Osteocyte (in vitro differentiated cells): ENCODE data around the gene SLC16A12. TPM values are rescaled to one million over a fixed set of nuclear protein-coding genes. Genes with fewer than 3 reads are reported as not detected.
A peak's percentile ranks its signal among the peaks of the same experiment; 100 is the strongest.

ENCODE experiments used
- DNase-seq: peaks from one replicate; pipeline ENCODE4 v3.0.0; 2021; ENCODE audit warnings: mixed read lengths; ENCODE audit not compliant: unreplicated experiment; ENCODE audit errors: extremely low spot score
- H3K27ac Mint-ChIP-seq: one replicate; pipeline ENCODE4 v1.8.0; 2021; ENCODE audit warnings: mild to moderate bottlenecking, mixed read lengths; ENCODE audit not compliant: unreplicated experiment
- H3K27me3 Mint-ChIP-seq: one replicate; pipeline ENCODE4 v1.8.0; 2021; ENCODE audit warnings: mixed read lengths; ENCODE audit not compliant: unreplicated experiment
- H3K36me3 Mint-ChIP-seq: one replicate; pipeline ENCODE4 v1.8.0; 2021; ENCODE audit warnings: mixed read lengths; ENCODE audit not compliant: unreplicated experiment
- H3K4me1 Mint-ChIP-seq: one replicate; pipeline ENCODE4 v1.8.0; 2021; ENCODE audit warnings: mixed read lengths; ENCODE audit not compliant: unreplicated experiment
- H3K4me3 Mint-ChIP-seq: one replicate; pipeline ENCODE4 v1.8.0; 2021; ENCODE audit warnings: mild to moderate bottlenecking, moderate library complexity, mixed read lengths; ENCODE audit not compliant: unreplicated experiment
- H3K9me3 Mint-ChIP-seq: one replicate; pipeline ENCODE4 v1.8.0; 2021; ENCODE audit warnings: mixed read lengths; ENCODE audit not compliant: unreplicated experiment
- CTCF ChIP-seq: fragments of 200-600 bp; sonication (generic); IDR thresholded peaks from 2 replicates; pipeline ENCODE4 v1.5.0; 2021; ENCODE audit warnings: antibody characterized with exemption, mild to moderate bottlenecking, moderate library complexity
- total RNA-seq: library from RNA; stranded (reverse); gene quantifications from 2 replicates; pipeline ENCODE4 v1.2.1, GENCODE V29; 2021

Gene SLC16A12
- total RNA-seq, 1 donor from 2014 or later: 8.4 TPM

DNA sequence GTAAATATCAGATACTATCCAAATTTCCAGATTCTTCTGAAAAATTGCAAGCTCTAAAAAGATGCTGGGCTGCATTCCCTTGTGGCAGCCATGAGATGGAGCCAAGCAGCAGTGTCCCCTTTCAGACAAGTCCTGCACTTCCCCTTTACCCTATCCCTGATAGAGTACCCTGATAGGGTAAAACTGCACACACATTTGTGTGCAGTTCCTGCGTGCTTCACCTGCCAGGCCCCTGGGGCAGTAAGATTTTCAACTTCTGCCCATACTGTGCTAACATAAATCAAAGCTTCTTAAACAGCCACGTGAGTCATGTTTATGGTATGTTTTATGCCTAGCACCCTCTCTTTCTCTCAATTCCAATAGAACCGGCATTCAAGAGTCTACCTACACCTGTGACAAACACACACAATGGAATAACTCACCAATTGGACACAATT is 68.8 kb downstream of the SLC16A12 start:
- no peak for DNase-seq
- peak overlapping the region; percentile 72 for H3K27ac Mint-ChIP-seq
- H3K4me1 Mint-ChIP-seq: peaks cover 47% of the 10 kb centered on the region
- TF ChIP-seq CTCF: peak; percentile 78
- no peak overlapping the region for H3K4me3 Mint-ChIP-seq
- H3K27me3 Mint-ChIP-seq: no peaks in the 10 kb centered on the region
- peaks cover 4% of the 10 kb centered on the region for H3K9me3 Mint-ChIP-seq
- H3K36me3 Mint-ChIP-seq: peaks cover 5% of the 10 kb centered on the region

DNA sequence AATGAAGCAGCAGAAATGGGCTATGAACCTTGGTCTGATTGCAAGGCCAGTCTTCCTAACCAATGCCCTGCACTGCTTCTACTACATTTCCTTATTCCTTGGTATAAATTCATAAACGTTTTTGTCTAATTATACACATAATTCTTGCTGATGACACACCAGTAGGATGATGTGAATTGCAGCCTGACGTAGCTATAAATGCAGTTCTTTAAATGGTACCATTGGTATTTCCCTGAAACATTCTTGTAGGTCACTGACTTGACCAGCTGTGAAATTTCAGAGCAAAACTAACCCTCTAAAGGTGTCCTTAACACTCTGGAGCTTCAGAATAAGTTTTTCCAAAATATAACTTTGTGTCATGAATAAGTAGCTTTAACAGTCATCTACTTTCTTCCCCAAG is 70.2 kb downstream of the SLC16A12 start:
- Mint-ChIP-seq H3K27me3 (no peaks in the 10 kb centered on the region), H3K9me3 (peaks cover 4% of the 10 kb centered on the region), H3K4me3 (no peak overlapping the region), H3K36me3 (peaks cover 12% of the 10 kb centered on the region), H3K27ac (no peak overlapping the region), H3K4me1 (peaks cover 33% of the 10 kb centered on the region)
- no peak for DNase-seq
- no peak for TF ChIP-seq CTCF

- no peaks in the 10 kb centered on the region for H3K27me3 Mint-ChIP-seq
- DNase-seq: no peak
- no peak for TF ChIP-seq CTCF
- H3K4me3 Mint-ChIP-seq: no peak overlapping the region
- H3K4me1 Mint-ChIP-seq: peaks cover 24% of the 10 kb centered on the region
- no peaks in the 10 kb centered on the region for H3K9me3 Mint-ChIP-seq
- no peak overlapping the region for H3K27ac Mint-ChIP-seq
- H3K36me3 Mint-ChIP-seq: peaks cover 12% of the 10 kb centered on the region
Measured at GRCh38 chr10:89463846-89464537, 71.4 kb downstream of the SLC16A12 start.

DNA sequence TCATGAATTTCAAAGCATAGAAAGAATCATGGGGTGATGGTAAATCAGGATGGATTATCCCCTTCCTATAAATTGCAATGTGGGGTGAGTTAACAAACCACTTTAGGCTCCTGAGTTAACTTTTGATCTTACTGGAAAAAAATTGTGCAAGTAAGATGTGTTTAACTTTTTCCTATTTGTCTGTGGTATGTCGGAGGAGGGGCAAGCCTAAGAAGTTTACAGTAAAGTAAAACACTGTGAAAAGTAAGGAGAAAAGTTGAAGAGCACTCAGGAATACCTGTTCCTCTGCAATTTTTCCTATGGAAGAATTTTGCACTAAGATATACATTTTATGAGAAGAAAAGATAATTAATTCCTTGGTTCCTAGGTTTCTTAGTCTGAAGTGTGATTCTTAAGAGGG is 76.6 kb downstream of the SLC16A12 start:
- no peaks in the 10 kb centered on the region for H3K27me3 Mint-ChIP-seq
- peaks cover 12% of the 10 kb centered on the region for H3K36me3 Mint-ChIP-seq
- DNase-seq: no peak
- peak overlapping the region; percentile 57 for H3K27ac Mint-ChIP-seq
- no peak for TF ChIP-seq CTCF
- H3K9me3 Mint-ChIP-seq: no peaks in the 10 kb centered on the region
- no peak overlapping the region for H3K4me3 Mint-ChIP-seq
- H3K4me1 Mint-ChIP-seq: peaks cover 24% of the 10 kb centered on the region

DNA sequence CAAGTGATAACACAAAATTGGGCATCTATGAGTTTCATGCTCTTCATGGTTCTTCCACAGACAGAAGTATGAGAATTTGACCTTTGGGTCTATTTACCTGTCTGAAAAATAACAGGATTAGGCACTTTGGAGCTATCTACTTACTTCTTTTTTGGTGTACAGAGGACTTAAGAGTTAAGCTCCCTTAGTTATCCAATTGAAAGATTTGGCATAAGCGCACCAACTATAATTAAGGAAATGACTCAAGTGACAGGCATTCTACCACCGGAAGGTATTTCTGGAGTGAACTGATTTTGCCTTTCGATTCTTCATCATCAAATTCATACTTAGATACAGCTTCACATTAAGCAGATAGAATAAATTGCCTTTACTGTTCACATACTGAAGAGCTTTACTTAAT is 77.1 kb downstream of the SLC16A12 start:
- Mint-ChIP-seq H3K27me3 (no peaks in the 10 kb centered on the region), H3K4me1 (peaks cover 24% of the 10 kb centered on the region), H3K27ac (peak overlapping the region; percentile 57), H3K4me3 (no peak overlapping the region), H3K36me3 (peaks cover 12% of the 10 kb centered on the region), H3K9me3 (no peaks in the 10 kb centered on the region)
- no peak for DNase-seq
- no peak for TF ChIP-seq CTCF
